ENCODE measurements around the gene ANKS1B.

GRCh38 chr12:99043319-99043914 lies 941.3 kb downstream of the ANKS1B start:
- peak; percentile 29 to 84 (median 67) for TF ChIP-seq CTCF (IDR thresholded peaks at IDR 0.05)
- no peak for TF ChIP-seq POLR2AphosphoS5 (IDR thresholded peaks at IDR 0.05)
